Measurements from ENCODE around the gene INO80B. TPM values are rescaled to one million over a fixed set of nuclear protein-coding genes. Genes with fewer than 3 reads are reported as not detected.
A peak's percentile ranks its signal among the peaks of the same experiment; 100 is the strongest.

The INO80B gene
- total RNA-seq, 4 donors from 2014 or later: 4.6 to 26.5 (median 14.9) TPM

DNA sequence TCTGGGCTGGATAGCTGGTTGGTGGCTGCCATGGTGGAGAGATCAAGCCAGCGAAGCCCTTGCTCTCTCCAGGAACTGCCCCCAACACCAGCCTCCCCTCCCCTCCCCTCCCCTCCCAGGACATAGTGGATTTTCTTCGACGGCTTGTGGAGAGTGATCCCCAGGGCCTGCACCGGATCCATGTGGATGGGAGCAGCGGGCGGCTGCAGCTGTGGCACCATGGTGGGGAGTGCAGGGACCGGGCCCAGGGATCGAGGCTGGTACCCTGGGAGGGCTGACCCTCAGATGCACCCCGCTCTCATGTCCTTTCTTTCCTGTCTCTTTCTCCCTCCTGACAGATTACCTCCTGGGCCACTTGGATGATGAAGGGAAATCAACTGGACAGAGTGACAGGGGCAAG lies 35.0 kb downstream of the INO80B start:
- DNase-seq (ENCODE audit: low spot score) (no peak), ATAC-seq (ENCODE audit: low FRiP score) (no peak)
- no peak for TF ChIP-seq CTCF (IDR thresholded peaks at IDR 0.05)

- DNase-seq (ENCODE audit: low spot score) (no peak), ATAC-seq (ENCODE audit: low FRiP score) (peak; percentile 25)
- TF ChIP-seq CTCF (IDR thresholded peaks at IDR 0.05): no peak
These were observed 37.0 kb downstream of the INO80B start for GRCh38 chr2:74491648-74492544.

GRCh38 chr2:74493546-74493945 lies 38.7 kb downstream of the INO80B start:
- ATAC-seq (ENCODE audit: low FRiP score) (no peak), DNase-seq (ENCODE audit: low spot score) (no peak)
- no peak for TF ChIP-seq CTCF (IDR thresholded peaks at IDR 0.05)

- no peak for TF ChIP-seq CTCF (IDR thresholded peaks at IDR 0.05)
- DNase-seq (ENCODE audit: low spot score) (no peak), ATAC-seq (ENCODE audit: low FRiP score) (no peak)
These were observed 40.6 kb downstream of the INO80B start for GRCh38 chr2:74495440-74495839.

GRCh38 chr2:74496997-74497776 lies 42.3 kb downstream of the INO80B start:
- ATAC-seq (ENCODE audit: low FRiP score) (no peak), DNase-seq (ENCODE audit: low spot score) (no peak)
- TF ChIP-seq CTCF (IDR thresholded peaks at IDR 0.05): no peak

DNA sequence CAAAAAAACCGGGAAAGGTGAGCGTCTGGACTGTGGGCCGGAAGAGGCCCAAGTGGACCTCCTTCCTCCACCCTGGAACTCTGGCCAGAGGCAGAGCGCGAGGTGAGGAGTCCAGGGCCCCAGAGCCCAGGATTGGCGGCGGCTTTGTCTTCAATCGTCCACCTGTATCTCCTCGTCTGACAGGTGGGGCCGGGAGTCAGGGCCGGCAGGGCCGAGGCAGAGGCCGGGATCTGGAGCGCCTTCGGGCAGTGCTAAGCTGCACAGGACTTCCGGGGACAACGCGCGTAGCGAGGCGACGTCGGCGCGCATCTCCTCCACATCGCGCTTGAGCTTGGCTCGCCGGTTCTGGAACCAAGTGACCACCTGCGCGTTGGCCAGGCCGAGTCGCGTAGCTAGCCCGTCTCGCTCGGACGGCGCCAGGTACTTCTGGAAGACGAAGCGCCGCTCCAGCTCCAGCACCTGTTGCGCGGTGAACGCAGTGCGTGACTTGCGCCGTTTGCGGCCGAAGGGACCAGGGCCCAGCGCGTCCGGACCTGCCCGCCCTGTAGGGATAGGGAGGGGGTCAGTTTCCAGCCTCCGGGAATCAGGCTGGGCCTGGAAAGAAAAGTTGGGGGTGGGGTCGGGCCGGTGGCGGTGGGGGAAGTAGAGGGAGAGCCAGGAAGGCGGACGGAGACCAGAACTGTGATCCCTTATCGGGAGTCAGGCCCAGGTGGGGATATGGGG lies 43.1 kb downstream of the INO80B start:
- ATAC-seq (ENCODE audit: low FRiP score): peak; percentile 27
- no peak for DNase-seq (ENCODE audit: low spot score)
- TF ChIP-seq CTCF (IDR thresholded peaks at IDR 0.05): no peak

Measured in omental fat pad (tissue), 4 donors.